GM12878 (cell line): ENCODE results near the gene SPOP. TPM values are rescaled to one million over a fixed set of nuclear protein-coding genes. Genes with fewer than 3 reads are reported as not detected.
"Not testable (repeated sequence)": the region's sequence is repeated elsewhere in the genome, so short reads cannot be mapped to it uniquely, and the experiment has no call there.

Experiments
- ATAC-seq: fragments of 200-7000 bp; cut with Tn5 transposase; 3 replicates; pipeline ENCODE4 v1.9.1; 2020; ENCODE audit warnings: mild to moderate bottlenecking, moderate library complexity
- BruUV-seq: library from RNA; stranded (reverse); fragments of 400-500 nt; replicated peaks from 2 replicates; lab custom pipeline; 2021; lab: Mats Ljungman, UMichigan
- CTCF ChIA-PET: fragments of 300-600 bp; sonication (Branson Sonifier 250); formaldehyde crosslinking; extraction: SDS; loops from one replicate; lab custom pipeline; 2021; ENCODE audit warnings: inconsistent platforms; lab: Yijun Ruan, JAX
- POLR2A ChIA-PET: fragments of 350-600 bp; formaldehyde crosslinking; extraction: SDS; loops from one replicate; lab custom pipeline; 2021; ENCODE audit warnings: inconsistent platforms; lab: Charles Lee
- RAD21 ChIA-PET: fragments of 300-600 bp; sonication (Branson Sonifier 250); formaldehyde crosslinking; loops from one replicate; lab custom pipeline; 2023; ENCODE audit warnings: antibody characterized with exemption; ENCODE audit not compliant: unreplicated experiment; lab: Charles Lee
- SMC1A ChIA-PET: fragments of 300-600 bp; sonication (Branson Sonifier 250); formaldehyde crosslinking; loops from one replicate; lab custom pipeline; 2023; ENCODE audit not compliant: unreplicated experiment, uncharacterized antibody; lab: Charles Lee
- DNase-seq: peaks from one replicate; pipeline ENCODE4 v3.0.0-alpha.2; 2011; ENCODE audit warnings: low read depth, low spot score
- FAIRE-seq: peaks from 3 replicates; lab custom pipeline; 2011; peaks lifted over from hg19 to GRCh38; lab: Jason Lieb, UNC
- H2AFZ ChIP-seq: 2 replicates; pipeline ENCODE4 v1.6.0; 2011; ENCODE audit warnings: low read depth, low read length, control low read depth; ENCODE audit not compliant: control insufficient read depth
- H3K27ac ChIP-seq: 2 replicates; pipeline ENCODE4 v1.5.1; 2011; ENCODE audit warnings: control low read depth; ENCODE audit not compliant: control insufficient read depth, insufficient read depth
- H3K27me3 ChIP-seq, 2 experiments: replicated peaks in 1 of 2; 2 replicates each; pipeline versions ENCODE4 v1.6.0 to v1.6.1; 2011; ENCODE audit warnings: low read length in 1 of 2; ENCODE audit not compliant: control insufficient read depth in 2 of 2, insufficient read depth in 2 of 2
- H3K36me3 ChIP-seq, 2 experiments: 2 replicates each; pipeline ENCODE4 v1.5.1; 2011; ENCODE audit warnings: low read length in 1 of 2; ENCODE audit not compliant: control insufficient read depth in 2 of 2, insufficient read depth in 2 of 2
- H3K4me1 ChIP-seq: 2 replicates; pipeline ENCODE4 v1.6.1; 2011; ENCODE audit warnings: mild to moderate bottlenecking, low read length, moderate library complexity, mixed read lengths; ENCODE audit not compliant: control insufficient read depth, insufficient read depth
- H3K4me2 ChIP-seq: 2 replicates; pipeline ENCODE4 v1.6.0; 2011; ENCODE audit warnings: control low read depth; ENCODE audit not compliant: control insufficient read depth, insufficient read depth
- H3K4me3 ChIP-seq: fragments of 200-600 bp; sonication (generic); 2 replicates; pipeline ENCODE4 v1.5.1; 2016
- H3K79me2 ChIP-seq: 2 replicates; pipeline ENCODE4 v1.6.0; 2011; ENCODE audit warnings: low read length; ENCODE audit not compliant: control insufficient read depth, insufficient read depth
- H3K9ac ChIP-seq: 2 replicates; pipeline ENCODE4 v1.8.0; 2011; ENCODE audit warnings: low read length, control low read depth, mixed read lengths; ENCODE audit not compliant: control insufficient read depth, insufficient read depth
- H3K9me3 ChIP-seq: replicated peaks from 3 replicates; pipeline ENCODE4 v1.5.1; 2011; ENCODE audit warnings: mild to moderate bottlenecking, low read length; ENCODE audit not compliant: control insufficient read depth, insufficient read depth
- H4K20me1 ChIP-seq: 2 replicates; pipeline ENCODE4 v1.6.0; 2011; ENCODE audit not compliant: control insufficient read depth, insufficient read depth
- CREB1 ChIP-seq: IDR thresholded peaks from 2 replicates; pipeline ENCODE4 v1.6.1; 2012; ENCODE audit warnings: low read depth, mild to moderate bottlenecking, inconsistent platforms
- EGR1 ChIP-seq, 2 experiments: IDR thresholded peaks; 1 replicate in 1 of 2; 2 replicates in 1 of 2; pipeline ENCODE4 v1.6.1; 2011 to 2012; ENCODE audit warnings: low read depth in 2 of 2, low read length in 2 of 2, borderline replicate concordance in 1 of 2, mild to moderate bottlenecking in 1 of 2, moderate library complexity in 1 of 2
- NBN ChIP-seq: fragments of 450-650 bp; IDR thresholded peaks from 2 replicates; pipeline ENCODE4 v1.6.1; 2016
- NR2C2 ChIP-seq: IDR thresholded peaks from 2 replicates; pipeline ENCODE4 v1.6.1; 2011; ENCODE audit warnings: borderline replicate concordance, low read depth; ENCODE audit not compliant: control insufficient read depth, insufficient read length
- NR2F1 ChIP-seq: fragments of 450-650 bp; conservative IDR thresholded peaks from 2 replicates; pipeline ENCODE4 v1.6.1; 2017; ENCODE audit warnings: mild to moderate bottlenecking
- SREBF1 ChIP-seq: IDR thresholded peaks from 2 replicates; pipeline ENCODE4 v1.6.1; 2012; ENCODE audit warnings: mild to moderate bottlenecking, low read length
- SREBF2 ChIP-seq: IDR thresholded peaks from 2 replicates; pipeline ENCODE4 v1.6.1; 2012; ENCODE audit warnings: mild to moderate bottlenecking, low read length
- SRF ChIP-seq, 2 experiments: IDR thresholded peaks; 2 replicates each; pipeline ENCODE4 v1.6.1; 2011; ENCODE audit warnings: low read depth in 2 of 2, low read length in 2 of 2, mild to moderate bottlenecking in 1 of 2, moderate library complexity in 1 of 2
- YBX1 ChIP-seq: fragments of 450-650 bp; IDR thresholded peaks from 2 replicates; pipeline ENCODE4 v1.6.1; 2016; ENCODE audit warnings: antibody characterized with exemption
- WGBS: methylation state at CpG from one replicate; pipeline ENCODE4 v1.1.6; 2016; ENCODE audit warnings: low lambda C conversion rate; ENCODE audit not compliant: insufficient replicate concordance, insufficient coverage; ENCODE audit errors: missing lambda C conversion rate; 5-methylcytosine and 5-hydroxymethylcytosine counted together
- in situ Hi-C: fragments of 300-500 bp; cut with MboI; formaldehyde crosslinking; loops from 9 replicates; pipeline ENCODE4 v1.14.3; 2018; ENCODE audit warnings: mixed read lengths
- intact Hi-C: fragments of 100-400 bp; cut with micrococcal nuclease; formaldehyde crosslinking; loops from one replicate; pipeline ENCODE4 v1.14.2; 2022; ENCODE audit not compliant: unreplicated experiment
- polyA plus RNA-seq, 11 experiments: library from polyadenylated mRNA; depleted of rRNA in 4 of 11; unstranded in 6 of 11; stranded (reverse) in 5 of 11; fragments of >200 nt; fragmentation: Nextera tagmentation in 4 of 11; fragmentation: Illumina TruSeq in 1 of 11; extraction: Ambion mirVana in 4 of 11; extraction: Trizol in 1 of 11; gene quantifications; 1 replicate in 1 of 11; 2 replicates in 10 of 11; pipeline versions ENCODE4 v1.2.1 to v1.2.3, GENCODE V29; 2011 to 2016; ENCODE audit warnings: inconsistent platforms in 2 of 11, missing spikeins in 2 of 11, low read depth in 1 of 11
- total RNA-seq, 4 experiments: library from RNA; depleted of rRNA in 3 of 4; stranded (reverse); fragments of >200 nt in 3 of 4; fragmentation: Illumina TruSeq in 1 of 4; extraction: Trizol in 1 of 4; gene quantifications; 2 replicates each; pipeline versions ENCODE4 v1.2.1 to v1.2.3, GENCODE V29; 2013 to 2021

The SPOP gene
- total and polyA plus RNA-seq, 10 of the 15 experiments (the other 5 are each of a cell fraction or from before 2014, with no cell fraction given): 35.1 to 80.4 (median 44.7) TPM

DNA sequence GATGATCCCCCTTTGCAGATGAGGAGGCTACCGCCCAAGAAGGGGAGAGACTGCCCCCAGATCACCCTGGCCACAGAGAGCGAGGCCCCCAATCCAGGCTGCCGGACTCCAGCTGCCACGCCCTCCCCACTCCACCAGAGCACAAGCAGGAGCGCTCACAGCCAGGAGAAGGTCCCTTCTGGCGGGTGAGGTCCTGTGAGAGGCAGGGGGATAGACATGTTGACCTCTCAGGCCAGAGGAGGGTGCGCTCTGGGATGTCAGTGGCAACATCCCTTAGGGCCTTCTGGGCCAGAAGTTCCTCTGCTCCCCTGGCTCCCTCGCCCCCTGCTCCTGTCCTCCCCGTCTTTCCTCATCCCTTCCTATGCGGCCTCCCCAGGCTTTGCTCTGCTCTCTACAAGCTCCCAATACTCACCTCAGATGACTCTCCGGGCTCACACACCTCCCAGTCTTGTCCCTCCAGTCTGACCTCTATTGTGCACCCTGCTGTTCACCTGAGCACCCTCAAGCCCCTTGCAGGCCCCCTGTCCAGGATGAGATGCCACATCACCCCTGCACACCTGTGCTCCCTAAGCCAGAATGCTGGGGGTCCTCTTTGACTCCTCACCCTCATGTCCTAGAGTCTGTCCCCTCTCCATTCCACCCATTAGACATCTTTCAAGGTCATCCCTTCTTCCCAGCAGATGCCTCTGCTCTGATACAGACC, 107.2 kb downstream of the SPOP start:
- POLR2A ChIA-PET: interaction anchor here (2.3 kb wide), 1 partner anchor 125 kb away, joined by 12 read pairs; no protein-coding TSS in a partner anchor
- RAD21 ChIA-PET: interaction anchor here (0.6 to 3.5 kb wide), 21 partner anchors 13 to 427 kb away, joined by 3 to 70 read pairs (median 4); partner anchors contain the start of genes FAM117A, PHB1 and SLC35B1
- CTCF ChIA-PET: interaction anchor here (0.6 to 17.8 kb wide), 30 partner anchors 7 to 430 kb away, joined by 3 to 483 read pairs (median 4); partner anchors contain the start of gene SLC35B1
- DNase-seq (no peak), FAIRE-seq (no peak), ATAC-seq (no peak)
- Histone ChIP-seq H3K36me3 (no peaks in the 10 kb centered on the region), H3K4me1 (peaks cover 13% of the 10 kb centered on the region), H2AFZ (no peak overlapping the region; the same call in 1 of the 2 replicates), H3K4me3 (no peak overlapping the region; the same call in 1 of the 2 replicates), H3K79me2 (no peaks in the 10 kb centered on the region), H3K9ac (no peak overlapping the region), H3K27ac (no peak overlapping the region)
- 52% methylated on average over 10 of the region's 11 CpGs for WGBS
- intact Hi-C loops: loop anchor here (1.0 kb wide), 1 partner anchor 125 kb away; no protein-coding TSS in a partner anchor
- in situ Hi-C loops: loop anchor here (5.0 kb wide), 3 partner anchors 127 to 427 kb away; partner anchors contain the start of genes DLX3 and KAT7
- TF ChIP-seq YBX1 (no peak), EGR1 (IDR thresholded peaks at IDR 0.05; ENCODE audit: borderline replicate concordance in 1 of 2, low read depth in 2 of 2, low read length in 2 of 2) (no peak), SREBF2 (no peak), NR2F1 (no peak), SRF (IDR thresholded peaks at IDR 0.05; ENCODE audit: low read depth in 2 of 2, low read length in 2 of 2) (0 out of 4 replicates have a peak, but pooled peaks of 1 of the 2 experiments have one; percentile 4), CREB1 (no peak), NBN (no peak), SREBF1 (no peak), NR2C2 (no peak)
- TF ChIP-seq, all 136 proteins: peak for 1
- SMC1A ChIA-PET: interaction anchor here (0.5 to 8.5 kb wide), 9 partner anchors 15 to 1428 kb away, joined by 3 to 121 read pairs (median 3); no protein-coding TSS in a partner anchor
- H3K9me3 ChIP-seq: no peaks in the 10 kb centered on the region
- H3K27me3 ChIP-seq: peaks cover 0 to 2% of the 10 kb centered on the region in 2 experiments; a peak in 1 of 4 replicates
- H4K20me1 ChIP-seq: no peaks in the 10 kb centered on the region
- BruUV-seq: no TSS peak
- peak overlapping the region; percentile 44; the same call in 1 of the 2 replicates for H3K4me2 ChIP-seq

DNA sequence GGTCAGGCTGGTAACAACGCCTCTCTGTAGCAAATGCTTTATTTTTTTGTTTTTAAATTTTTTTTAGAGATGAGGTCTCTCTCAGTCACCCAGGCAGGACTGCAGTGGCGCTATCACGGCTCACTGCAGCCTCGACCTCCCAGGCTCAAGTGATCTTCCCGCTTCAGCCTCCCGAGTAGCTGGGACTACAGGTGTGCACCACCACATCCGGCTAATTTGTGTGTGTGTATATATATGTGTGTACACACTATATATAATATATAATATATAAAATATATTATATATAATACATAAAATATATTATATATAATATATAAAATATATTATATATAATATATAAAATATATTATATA, 109.2 kb downstream of the SPOP start:
- H3K36me3 ChIP-seq, H3K9me3 ChIP-seq, H3K27me3 ChIP-seq, FAIRE-seq, H3K27ac ChIP-seq, H3K9ac ChIP-seq, ATAC-seq, H4K20me1 ChIP-seq, DNase-seq, H2AFZ ChIP-seq, POLR2A ChIA-PET, BruUV-seq, H3K4me3 ChIP-seq, H3K79me2 ChIP-seq: not testable (repeated sequence)
- H3K4me1 ChIP-seq: peaks cover 13% of the 10 kb centered on the region
- ChIA-PET SMC1A (interaction anchor here (8.5 kb wide), 1 partner anchor 129 kb away, joined by 121 read pairs; no protein-coding TSS in a partner anchor), RAD21 (interaction anchor here (1.5 to 3.5 kb wide), 3 partner anchors 129 to 429 kb away, joined by 7 to 70 read pairs (median 10); partner anchors contain the start of gene SLC35B1), CTCF (interaction anchor here (1.0 to 17.8 kb wide), 8 partner anchors 11 to 526 kb away, joined by 3 to 483 read pairs (median 16); partner anchors contain the start of genes FAM117A, PDK2 and SLC35B1)
- peak overlapping the region; percentile 69; the same call in 1 of the 2 replicates for H3K4me2 ChIP-seq
- intact Hi-C loops: loop anchor here (2.0 to 5.0 kb wide), 3 partner anchors 214 to 428 kb away; no protein-coding TSS in a partner anchor
- WGBS: 93% methylated on average over 7 of the region's 7 CpGs
- in situ Hi-C loops: loop anchor here (10.0 kb wide), 1 partner anchor 276 kb away; the partner anchor contains the start of gene TAC4
